IMR-90 (cell line): Measurements from ENCODE around the gene POLR3GL. TPM values are rescaled to one million over a fixed set of nuclear protein-coding genes. Genes with fewer than 3 reads are reported as not detected.
A peak's percentile ranks its signal among the peaks of the same experiment; 100 is the strongest.

Source experiments
- ATAC-seq: fragments of 200-7000 bp; cut with Tn5 transposase; 2 replicates; pipeline ENCODE4 v1.9.1; 2020; ENCODE audit warnings: low read depth, mild to moderate bottlenecking, moderate library complexity
- BruUV-seq: library from RNA; stranded (reverse); fragments of 400-500 nt; replicated peaks from 2 replicates; lab custom pipeline; 2021; lab: Mats Ljungman, UMichigan
- CTCF ChIA-PET: fragments of 300-600 bp; formaldehyde crosslinking; extraction: SDS; loops from one replicate; lab custom pipeline; 2021; ENCODE audit warnings: antibody characterized with exemption; lab: Yijun Ruan, JAX
- POLR2A ChIA-PET: fragments of 300-600 bp; sonication (Branson Sonifier 250); formaldehyde crosslinking; loops from one replicate; lab custom pipeline; 2022; ENCODE audit warnings: antibody characterized with exemption; ENCODE audit not compliant: unreplicated experiment; lab: Charles Lee
- DNase-seq: peaks from one replicate; pipeline ENCODE4 v3.0.0; 2013
- H2AFZ ChIP-seq: replicated peaks from 2 replicates; pipeline ENCODE3; 2013; ENCODE audit warnings: low read length, mild to moderate bottlenecking; ENCODE audit not compliant: poor library complexity
- H2AK5ac ChIP-seq: 2 replicates; pipeline ENCODE4 v1.6.1; 2013; ENCODE audit warnings: low read depth, low read length, inconsistent platforms
- H2AK9ac ChIP-seq: replicated peaks from 2 replicates; pipeline ENCODE3; 2013; ENCODE audit warnings: mild to moderate bottlenecking, low read depth, low read length, moderate library complexity; ENCODE audit not compliant: poor library complexity
- H2BK120ac ChIP-seq: 2 replicates; pipeline ENCODE4 v1.6.1; 2013; ENCODE audit warnings: low read depth, low read length, inconsistent platforms
- H2BK15ac ChIP-seq: 3 replicates; pipeline ENCODE4 v1.6.1; 2013; ENCODE audit warnings: low read depth, low read length, inconsistent platforms
- H2BK20ac ChIP-seq: 2 replicates; pipeline ENCODE4 v1.6.1; 2013; ENCODE audit warnings: low read depth, mild to moderate bottlenecking, inconsistent platforms, low read length, moderate library complexity
- H2BK5ac ChIP-seq: 2 replicates; pipeline ENCODE4 v1.6.1; 2013; ENCODE audit warnings: mild to moderate bottlenecking, low read depth, low read length, inconsistent platforms; ENCODE audit not compliant: poor library complexity, severe bottlenecking
- H3K14ac ChIP-seq: replicated peaks from 2 replicates; pipeline ENCODE4 v1.6.1; 2013; ENCODE audit warnings: low read depth, low read length, inconsistent platforms
- H3K18ac ChIP-seq: 2 replicates; pipeline ENCODE4 v1.6.1; 2013; ENCODE audit warnings: low read depth, low read length, control low read depth
- H3K23ac ChIP-seq: 2 replicates; pipeline ENCODE4 v1.6.1; 2013; ENCODE audit warnings: low read depth, low read length, inconsistent platforms
- H3K27ac ChIP-seq: 2 replicates; pipeline ENCODE4 v1.5.1; 2013; ENCODE audit warnings: mild to moderate bottlenecking, control low read depth, low read length; ENCODE audit not compliant: insufficient read depth
- H3K27me3 ChIP-seq: 2 replicates; pipeline ENCODE4 v1.6.1; 2013; ENCODE audit warnings: low read length; ENCODE audit not compliant: control insufficient read depth, insufficient read depth
- H3K36me3 ChIP-seq: 2 replicates; pipeline ENCODE4 v1.6.1; 2013; ENCODE audit warnings: low read length, mixed read lengths; ENCODE audit not compliant: control insufficient read depth, insufficient read depth
- H3K4ac ChIP-seq: 2 replicates; pipeline ENCODE4 v1.6.1; 2013; ENCODE audit warnings: low read depth, low read length, inconsistent platforms
- H3K4me1 ChIP-seq: 2 replicates; pipeline ENCODE4 v1.6.1; 2013; ENCODE audit warnings: low read length, mixed read lengths; ENCODE audit not compliant: control insufficient read depth, insufficient read depth
- H3K4me2 ChIP-seq: 2 replicates; pipeline ENCODE4 v1.6.1; 2013; ENCODE audit warnings: low read depth, mild to moderate bottlenecking, control low read depth, low read length, moderate library complexity
- H3K4me3 ChIP-seq: 2 replicates; pipeline ENCODE4 v1.5.1; 2013; ENCODE audit warnings: low read depth, mild to moderate bottlenecking, control low read depth, low read length, moderate library complexity; ENCODE audit not compliant: insufficient read depth
- H3K56ac ChIP-seq: 2 replicates; pipeline ENCODE4 v1.6.1; 2013; ENCODE audit warnings: low read length, inconsistent platforms; ENCODE audit not compliant: insufficient read depth; ENCODE audit errors: extremely low read depth
- H3K79me1 ChIP-seq, 2 experiments: 2 replicates each; pipeline ENCODE4 v1.6.1; 2013; ENCODE audit warnings: low read length in 2 of 2, inconsistent platforms in 1 of 2, low read depth in 1 of 2
- H3K9ac ChIP-seq: 2 replicates; pipeline ENCODE4 v1.6.1; 2013; ENCODE audit warnings: low read depth, low read length, control low read depth
- H3K9me1 ChIP-seq: 2 replicates; pipeline ENCODE4 v1.6.1; 2013; ENCODE audit warnings: low read length, inconsistent platforms; ENCODE audit not compliant: insufficient read depth
- H3K9me3 ChIP-seq: 2 replicates; pipeline ENCODE4 v1.6.1; 2013; ENCODE audit warnings: low read length; ENCODE audit not compliant: control insufficient read depth, insufficient read depth
- H4K20me1 ChIP-seq: 2 replicates; pipeline ENCODE4 v1.6.1; 2013; ENCODE audit warnings: low read length, inconsistent platforms; ENCODE audit not compliant: insufficient read depth
- H4K5ac ChIP-seq: 2 replicates; pipeline ENCODE4 v1.6.1; 2013; ENCODE audit warnings: mild to moderate bottlenecking, low read depth, low read length, control low read depth
- H4K8ac ChIP-seq, 2 experiments: 2 replicates each; pipeline ENCODE4 v1.6.1; 2013; ENCODE audit warnings: low read depth in 2 of 2, low read length in 2 of 2, control low read depth in 1 of 2, inconsistent platforms in 1 of 2
- H4K91ac ChIP-seq: 2 replicates; pipeline ENCODE4 v1.6.1; 2013; ENCODE audit warnings: low read depth, low read length, inconsistent platforms; ENCODE audit not compliant: insufficient read depth
- BHLHE40 ChIP-seq: fragments of 150-350 bp; IDR thresholded peaks from 2 replicates; pipeline ENCODE4 v1.6.1; 2016; ENCODE audit warnings: mild to moderate bottlenecking, low read depth, low read length
- FOS ChIP-seq: fragments of 150-350 bp; IDR thresholded peaks from 2 replicates; pipeline ENCODE4 v1.6.1; 2016; ENCODE audit warnings: low read depth, low read length
- MAFK ChIP-seq: IDR thresholded peaks from 2 replicates; pipeline ENCODE4 v1.6.1; 2012; ENCODE audit warnings: low read depth, low read length, improper control_type of control experiment
- MAZ ChIP-seq: IDR thresholded peaks from 2 replicates; pipeline ENCODE4 v1.6.1; 2012; ENCODE audit warnings: low read depth, mild to moderate bottlenecking, low read length, improper control_type of control experiment, moderate library complexity, borderline replicate concordance
- MXI1 ChIP-seq: IDR thresholded peaks from 2 replicates; pipeline ENCODE4 v1.6.1; 2012; ENCODE audit warnings: low read depth, mild to moderate bottlenecking, low read length, moderate library complexity, borderline replicate concordance
- NFE2L2 ChIP-seq: fragments of 150-350 bp; IDR thresholded peaks from 2 replicates; pipeline ENCODE4 v1.6.1; 2016; ENCODE audit warnings: low read depth, mild to moderate bottlenecking, low read length
- POLR2A ChIP-seq: IDR thresholded peaks from 2 replicates; pipeline ENCODE4 v1.6.1; 2012; ENCODE audit warnings: mild to moderate bottlenecking, low read depth, low read length
- RCOR1 ChIP-seq: IDR thresholded peaks from 2 replicates; pipeline ENCODE4 v1.6.1; 2012; ENCODE audit warnings: mild to moderate bottlenecking, low read length, improper control_type of control experiment; ENCODE audit not compliant: insufficient replicate concordance
- RFX5 ChIP-seq: IDR thresholded peaks from 2 replicates; pipeline ENCODE4 v1.8.0; 2012; ENCODE audit warnings: low read depth, mild to moderate bottlenecking, low read length, moderate library complexity
- SMC3 ChIP-seq: fragments of 150-350 bp; IDR thresholded peaks from 2 replicates; pipeline ENCODE4 v1.6.1; 2016; ENCODE audit warnings: low read depth, mild to moderate bottlenecking, antibody characterized with exemption, low read length, moderate library complexity
- WGBS, 2 experiments: methylation state at CpG; one replicate each; pipeline versions ENCODE4 v1.1.5 to v1.1.7; 2013; ENCODE audit warnings: missing lambda C conversion rate in 2 of 2; ENCODE audit not compliant: insufficient read length in 1 of 2; ENCODE audit errors: extremely low coverage in 2 of 2; 5-methylcytosine and 5-hydroxymethylcytosine counted together
- dilution Hi-C: fragments of 300-500 bp; cut with HindIII; formaldehyde crosslinking; loops from one replicate; pipeline ENCODE4 v1.14.3; 2018; ENCODE audit warnings: low sequenced_read_pairs; ENCODE audit not compliant: unreplicated experiment
- in situ Hi-C: fragments of 300-500 bp; cut with MboI; formaldehyde crosslinking; loops from 3 replicates; pipeline ENCODE4 v1.14.3; 2019; ENCODE audit warnings: low sequenced_read_pairs, inconsistent platforms, mixed read lengths
- intact Hi-C: fragments of 100-400 bp; cut with micrococcal nuclease; formaldehyde crosslinking; loops from 2 replicates; pipeline ENCODE4 v1.10.0; 2022
- polyA plus RNA-seq, 3 experiments: library from polyadenylated mRNA; depleted of rRNA; stranded (reverse); fragments of >200 nt; gene quantifications; 2 replicates each; pipeline ENCODE4 v1.2.3, GENCODE V29; 2012; ENCODE audit warnings: low replicate concordance in 1 of 3
- total RNA-seq: library from RNA; depleted of rRNA; stranded (reverse); fragments of >200 nt; gene quantifications from 2 replicates; pipeline ENCODE4 v1.2.3, GENCODE V29; 2012
- TF ChIP-seq, protein P1 (sequence below): conservative IDR thresholded peaks from 2 replicates; pipeline ENCODE4 v1.5.1; 2012; ENCODE audit warnings: mild to moderate bottlenecking, low read depth, low read length, improper control_type of control experiment
- TF ChIP-seq, protein P2 (sequence below): fragments of 150-350 bp; IDR thresholded peaks from 2 replicates; pipeline ENCODE4 v1.6.1; 2016; ENCODE audit warnings: low read depth, mild to moderate bottlenecking, low read length, moderate library complexity, borderline replicate concordance

Gene POLR3GL
- total and polyA plus RNA-seq, 2 of the 4 experiments (the other 2 are of a cell fraction), result 7.9 to 16.3 TPM

DNA sequence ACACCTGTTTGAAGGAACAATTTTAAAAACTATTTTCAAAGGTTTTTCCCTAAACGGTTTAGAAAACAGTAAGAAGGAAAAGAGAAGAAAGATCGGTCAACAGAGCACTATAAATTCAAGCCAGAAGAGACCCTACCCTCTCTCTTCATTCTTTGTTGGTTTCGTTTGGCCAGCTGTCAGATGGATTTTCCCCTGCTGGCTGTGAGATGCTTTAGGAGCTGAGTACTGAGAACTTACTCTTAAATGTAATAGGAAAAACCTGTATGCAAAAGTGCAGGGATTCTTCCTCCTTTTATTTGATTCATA lies 33.2 kb downstream of the POLR3GL start:
- no peak overlapping the region for H3K56ac ChIP-seq
- in situ Hi-C loops, result loop anchor here (5.0 kb wide), 1 partner anchor 80 kb away; the partner anchor contains the start of gene PEX11B
- no peak overlapping the region for H2BK5ac ChIP-seq
- H4K91ac ChIP-seq, result no peak overlapping the region
- no peak overlapping the region; a peak in 2 of 4 replicates for H4K8ac ChIP-seq
- peaks cover 12% of the 10 kb centered on the region; the same call in 1 of the 2 replicates for H4K20me1 ChIP-seq
- no peak overlapping the region for H3K4ac ChIP-seq
- intact Hi-C loops, result loop anchor here (2.0 to 5.0 kb wide), 4 partner anchors 33 to 80 kb away; partner anchors contain the start of genes ANKRD34A, PEX11B, POLR3GL and RBM8A
- no peak overlapping the region; the same call in 1 of the 2 replicates for H3K4me2 ChIP-seq
- no peak overlapping the region for H2AK9ac ChIP-seq
- TF ChIP-seq FOS (no peak), MAFK (no peak), BHLHE40 (no peak), RCOR1 (no peak), SMC3 (no peak), MAZ (no peak), NFE2L2 (no peak), MXI1 (no peak), RFX5 (no peak), POLR2A (no peak)
- TF ChIP-seq, protein P1, sequence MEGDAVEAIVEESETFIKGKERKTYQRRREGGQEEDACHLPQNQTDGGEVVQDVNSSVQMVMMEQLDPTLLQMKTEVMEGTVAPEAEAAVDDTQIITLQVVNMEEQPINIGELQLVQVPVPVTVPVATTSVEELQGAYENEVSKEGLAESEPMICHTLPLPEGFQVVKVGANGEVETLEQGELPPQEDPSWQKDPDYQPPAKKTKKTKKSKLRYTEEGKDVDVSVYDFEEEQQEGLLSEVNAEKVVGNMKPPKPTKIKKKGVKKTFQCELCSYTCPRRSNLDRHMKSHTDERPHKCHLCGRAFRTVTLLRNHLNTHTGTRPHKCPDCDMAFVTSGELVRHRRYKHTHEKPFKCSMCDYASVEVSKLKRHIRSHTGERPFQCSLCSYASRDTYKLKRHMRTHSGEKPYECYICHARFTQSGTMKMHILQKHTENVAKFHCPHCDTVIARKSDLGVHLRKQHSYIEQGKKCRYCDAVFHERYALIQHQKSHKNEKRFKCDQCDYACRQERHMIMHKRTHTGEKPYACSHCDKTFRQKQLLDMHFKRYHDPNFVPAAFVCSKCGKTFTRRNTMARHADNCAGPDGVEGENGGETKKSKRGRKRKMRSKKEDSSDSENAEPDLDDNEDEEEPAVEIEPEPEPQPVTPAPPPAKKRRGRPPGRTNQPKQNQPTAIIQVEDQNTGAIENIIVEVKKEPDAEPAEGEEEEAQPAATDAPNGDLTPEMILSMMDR, result no peak
- TF ChIP-seq, protein P2, sequence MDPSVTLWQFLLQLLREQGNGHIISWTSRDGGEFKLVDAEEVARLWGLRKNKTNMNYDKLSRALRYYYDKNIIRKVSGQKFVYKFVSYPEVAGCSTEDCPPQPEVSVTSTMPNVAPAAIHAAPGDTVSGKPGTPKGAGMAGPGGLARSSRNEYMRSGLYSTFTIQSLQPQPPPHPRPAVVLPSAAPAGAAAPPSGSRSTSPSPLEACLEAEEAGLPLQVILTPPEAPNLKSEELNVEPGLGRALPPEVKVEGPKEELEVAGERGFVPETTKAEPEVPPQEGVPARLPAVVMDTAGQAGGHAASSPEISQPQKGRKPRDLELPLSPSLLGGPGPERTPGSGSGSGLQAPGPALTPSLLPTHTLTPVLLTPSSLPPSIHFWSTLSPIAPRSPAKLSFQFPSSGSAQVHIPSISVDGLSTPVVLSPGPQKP, result no peak
- H3K4me1 ChIP-seq, result peaks cover 10% of the 10 kb centered on the region
- no peak overlapping the region for H3K14ac ChIP-seq
- H2AFZ ChIP-seq, result no peak overlapping the region
- H3K4me3 ChIP-seq, result no peak overlapping the region
- no peak for ATAC-seq
- dilution Hi-C loops, result no loop called here
- H3K27me3 ChIP-seq, result no peaks in the 10 kb centered on the region
- no peak overlapping the region for H2BK20ac ChIP-seq
- no TSS peak for BruUV-seq
- POLR2A ChIA-PET, result interaction anchor here (0.5 kb wide), 1 partner anchor 12 kb away, joined by 7 read pairs; no protein-coding TSS in a partner anchor
- no peak overlapping the region for H4K5ac ChIP-seq
- no peak overlapping the region for H3K27ac ChIP-seq
- H3K79me1 ChIP-seq, result peaks cover 18 to 35% of the 10 kb centered on the region in 2 experiments; a peak in 3 of 4 replicates
- peak overlapping the region; percentile 83; the same call in 1 of the 3 replicates for H2BK15ac ChIP-seq
- H3K9me1 ChIP-seq, result peaks cover 9% of the 10 kb centered on the region
- DNase-seq, result no peak
- CTCF ChIA-PET, result interaction anchor here (0.7 kb wide), 1 partner anchor 10 kb away, joined by 5 read pairs; no protein-coding TSS in a partner anchor
- no CpG with 5 or more reads among the region's 3 CpGs for WGBS, 2 experiments
- H2BK120ac ChIP-seq, result no peak overlapping the region
- no peaks in the 10 kb centered on the region for H3K9me3 ChIP-seq
- H3K36me3 ChIP-seq, result peaks cover 13% of the 10 kb centered on the region
- H3K23ac ChIP-seq, result no peak overlapping the region
- H3K18ac ChIP-seq, result no peak overlapping the region
- no peak overlapping the region for H3K9ac ChIP-seq
- no peak overlapping the region for H2AK5ac ChIP-seq
